CD8-positive, alpha-beta memory T cell (primary cell): Measurements from ENCODE around the gene MSH2. TPM values are rescaled to one million over a fixed set of nuclear protein-coding genes. Genes with fewer than 3 reads are reported as not detected.

ENCODE experiments used
- CTCF ChIA-PET: fragments of 350-600 bp; sonication (Branson Sonifier 250); formaldehyde crosslinking; loops from one replicate; lab custom pipeline; 2021; ENCODE audit warnings: antibody characterized with exemption; lab: Charles Lee
- POLR2A ChIA-PET: fragments of 350-600 bp; sonication (Branson Sonifier 250); formaldehyde crosslinking; loops from one replicate; lab custom pipeline; 2021; ENCODE audit warnings: antibody characterized with exemption; lab: Charles Lee
- DNase-seq, 5 donors: peaks; one replicate each; pipeline versions ENCODE4 v3.0.0 to v3.0.0-alpha.2; 2020 to 2022; ENCODE audit warnings: mixed read lengths in 1 of 5
- H3K27ac ChIP-seq: one replicate; pipeline ENCODE4 v1.7.0; 2013; ENCODE audit warnings: low read depth, mild to moderate bottlenecking, low read length, moderate library complexity
- H3K27me3 ChIP-seq: 2 replicates; pipeline ENCODE4 v1.7.0; 2013; ENCODE audit warnings: low read length, mild to moderate bottlenecking; ENCODE audit not compliant: insufficient read depth, poor library complexity, severe bottlenecking
- H3K36me3 ChIP-seq: 2 replicates; pipeline ENCODE4 v1.7.0; 2013; ENCODE audit warnings: mild to moderate bottlenecking, low read length, moderate library complexity; ENCODE audit not compliant: insufficient read depth
- H3K4me1 ChIP-seq: 2 replicates; pipeline ENCODE4 v1.7.0; 2013; ENCODE audit warnings: mild to moderate bottlenecking, low read length, moderate library complexity; ENCODE audit not compliant: insufficient read depth
- H3K4me3 ChIP-seq: 2 replicates; pipeline ENCODE4 v1.7.0; 2013; ENCODE audit warnings: mild to moderate bottlenecking, low read length
- H3K9me3 ChIP-seq: 2 replicates; pipeline ENCODE4 v1.7.0; 2013; ENCODE audit warnings: mild to moderate bottlenecking, low read length
- H3K27ac Mint-ChIP-seq, 8 donors: one replicate each; pipeline ENCODE4 v1.8.0; 2020 to 2021; ENCODE audit warnings: mixed read lengths in 8 of 8, mild to moderate bottlenecking in 6 of 8, inconsistent platforms in 3 of 8, moderate library complexity in 3 of 8
- H3K27me3 Mint-ChIP-seq, 2 donors: one replicate each; pipeline ENCODE4 v1.8.0; 2020 to 2021; ENCODE audit warnings: mixed read lengths in 2 of 2, mild to moderate bottlenecking in 1 of 2, moderate library complexity in 1 of 2
- H3K36me3 Mint-ChIP-seq, 3 donors: one replicate each; pipeline ENCODE4 v1.8.0; 2020 to 2021; ENCODE audit warnings: mixed read lengths in 3 of 3, inconsistent platforms in 1 of 3, mild to moderate bottlenecking in 1 of 3
- H3K4me1 Mint-ChIP-seq, 3 donors: one replicate each; pipeline ENCODE4 v1.8.0; 2020 to 2021; ENCODE audit warnings: mixed read lengths in 3 of 3, inconsistent platforms in 1 of 3, mild to moderate bottlenecking in 1 of 3
- H3K4me3 Mint-ChIP-seq, 7 donors: one replicate each; pipeline ENCODE4 v1.8.0; 2020 to 2021; ENCODE audit warnings: mixed read lengths in 7 of 7, mild to moderate bottlenecking in 6 of 7, moderate library complexity in 4 of 7, inconsistent platforms in 2 of 7
- H3K9me3 Mint-ChIP-seq, 5 donors: one replicate each; pipeline ENCODE4 v1.8.0; 2020 to 2022; ENCODE audit warnings: mixed read lengths in 5 of 5, mild to moderate bottlenecking in 3 of 5, moderate library complexity in 2 of 5, inconsistent platforms in 1 of 5
- polyA plus RNA-seq: library from polyadenylated mRNA; unstranded; fragments of 300-500 nt; fragmentation: Illumina TruSeq; gene quantifications from one replicate; pipeline ENCODE4 v1.2.3, GENCODE V29; 2021
- total RNA-seq, 2 experiments: library from RNA; stranded (reverse); gene quantifications; one replicate each; pipeline ENCODE4 v1.2.3, GENCODE V29; 2021

MSH2 gene
- total RNA-seq = 10 to 100 TPM; 58.5 to 60.6 TPM
- 25.4 TPM for polyA plus RNA-seq

DNA sequence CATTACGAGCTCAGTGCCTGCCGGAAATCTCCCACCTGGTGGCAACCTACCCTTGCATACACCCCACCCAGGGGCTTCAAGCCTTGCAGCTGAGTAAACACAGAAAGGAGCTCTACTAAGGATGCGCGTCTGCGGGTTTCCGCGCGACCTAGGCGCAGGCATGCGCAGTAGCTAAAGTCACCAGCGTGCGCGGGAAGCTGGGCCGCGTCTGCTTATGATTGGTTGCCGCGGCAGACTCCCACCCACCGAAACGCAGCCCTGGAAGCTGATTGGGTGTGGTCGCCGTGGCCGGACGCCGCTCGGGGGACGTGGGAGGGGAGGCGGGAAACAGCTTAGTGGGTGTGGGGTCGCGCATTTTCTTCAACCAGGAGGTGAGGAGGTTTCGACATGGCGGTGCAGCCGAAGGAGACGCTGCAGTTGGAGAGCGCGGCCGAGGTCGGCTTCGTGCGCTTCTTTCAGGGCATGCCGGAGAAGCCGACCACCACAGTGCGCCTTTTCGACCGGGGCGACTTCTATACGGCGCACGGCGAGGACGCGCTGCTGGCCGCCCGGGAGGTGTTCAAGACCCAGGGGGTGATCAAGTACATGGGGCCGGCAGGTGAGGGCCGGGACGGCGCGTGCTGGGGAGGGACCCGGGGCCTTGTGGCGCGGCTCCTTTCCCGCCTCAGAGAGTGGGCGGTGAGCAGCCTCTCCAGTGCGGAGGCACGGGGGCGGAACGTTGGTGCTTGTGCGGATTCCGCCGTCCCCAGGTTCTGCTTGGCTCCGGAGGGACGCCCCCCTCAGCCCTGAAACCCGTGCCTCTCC lies at the start of gene MSH2:
MSH2 (plus strand) TSS at position 352 of the 804 bp plus-strand sequence; CDS start at position 388, 36 bp downstream.
- peak within 1 kb of the TSS; percentile 80 for H3K27ac ChIP-seq
- no peaks in the 10 kb centered on the region for H3K36me3 ChIP-seq
- CTCF ChIA-PET = interaction anchor here (1.2 to 1.9 kb wide), 2 partner anchors 15 to 364 kb away, joined by 3 to 8 read pairs; no protein-coding TSS in a partner anchor
- peaks cover 1 to 24% (median 8%) of the 10 kb centered on the region in 3 donors for H3K36me3 Mint-ChIP-seq
- H3K4me3 Mint-ChIP-seq = peak within 1 kb of the TSS; percentile 93 to 99 (median 97)
- peak within 1 kb of the TSS; percentile 73 to 97 (median 91) for H3K27ac Mint-ChIP-seq
- peak within 1 kb of the TSS; percentile 72 for H3K4me3 ChIP-seq
- no peaks in the 10 kb centered on the region for H3K9me3 ChIP-seq
- peak; percentile 84 to 93 (median 89) for DNase-seq
- peaks cover 20% of the 10 kb centered on the region for H3K4me1 ChIP-seq
- no peaks in the 10 kb centered on the region for H3K9me3 Mint-ChIP-seq
- POLR2A ChIA-PET = interaction anchor here (1.1 kb wide), 1 partner anchor 9 kb away, joined by 4 read pairs; no protein-coding TSS in a partner anchor
- peaks cover 0 to 4% of the 10 kb centered on the region in 2 donors for H3K27me3 Mint-ChIP-seq
- H3K4me1 Mint-ChIP-seq = peaks cover 35 to 45% (median 44%) of the 10 kb centered on the region in 3 donors
- no peaks in the 10 kb centered on the region for H3K27me3 ChIP-seq

DNA sequence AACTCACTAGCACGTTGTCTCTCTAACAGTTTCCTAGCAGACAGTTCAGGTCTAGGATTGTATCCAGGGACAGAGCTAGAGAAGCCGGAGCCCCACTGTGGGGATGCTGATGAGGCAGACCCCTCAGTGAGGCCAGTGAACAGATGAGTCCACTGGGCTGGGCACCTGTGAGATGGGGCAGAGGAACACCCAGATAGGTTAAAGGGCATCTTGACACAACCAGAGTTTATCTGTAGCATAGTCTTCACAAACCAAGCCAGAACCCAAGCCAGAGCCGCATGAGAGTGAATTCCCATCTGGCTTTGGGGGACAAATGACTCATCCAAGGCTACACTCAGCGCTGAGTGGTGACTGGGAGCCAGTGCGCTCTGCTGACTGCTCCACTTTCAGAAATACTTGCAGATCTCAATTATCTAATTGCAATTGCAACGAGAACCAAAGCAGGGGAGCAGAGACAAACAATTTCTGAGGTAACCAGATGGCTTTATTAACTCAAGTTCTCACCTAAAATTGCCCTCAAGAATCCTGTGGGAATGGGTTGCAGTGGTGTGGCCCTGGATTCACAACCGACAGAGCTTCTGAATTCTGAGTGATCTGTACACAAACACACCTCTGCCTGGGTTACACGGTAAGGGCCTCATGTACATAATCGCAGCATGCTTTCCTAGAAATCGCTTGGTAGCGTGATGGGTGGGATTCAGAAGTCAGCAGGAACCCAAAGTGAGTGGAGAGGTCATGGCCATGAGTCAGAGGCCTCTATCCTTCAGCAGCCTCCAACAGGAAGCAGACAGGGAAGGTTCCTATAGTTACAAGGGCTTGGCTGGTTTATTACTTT lies 48.7 kb upstream of the MSH2 start:
- DNase-seq = no peak
- H3K9me3 ChIP-seq = no peaks in the 10 kb centered on the region
- H3K27ac ChIP-seq = peak overlapping the region; percentile 25
- H3K4me3 ChIP-seq = no peak overlapping the region
- H3K9me3 Mint-ChIP-seq = no peaks in the 10 kb centered on the region
- ChIA-PET POLR2A (no interaction called here), CTCF (no interaction called here)
- H3K4me1 ChIP-seq = no peaks in the 10 kb centered on the region
- H3K27ac Mint-ChIP-seq = no peak overlapping the region
- H3K27me3 ChIP-seq = no peaks in the 10 kb centered on the region
- peaks cover 1 to 4% of the 10 kb centered on the region in 2 donors for H3K27me3 Mint-ChIP-seq
- H3K4me1 Mint-ChIP-seq = no peaks in the 10 kb centered on the region
- H3K4me3 Mint-ChIP-seq = no peak overlapping the region
- H3K36me3 Mint-ChIP-seq = no peaks in the 10 kb centered on the region
- no peaks in the 10 kb centered on the region for H3K36me3 ChIP-seq

DNA sequence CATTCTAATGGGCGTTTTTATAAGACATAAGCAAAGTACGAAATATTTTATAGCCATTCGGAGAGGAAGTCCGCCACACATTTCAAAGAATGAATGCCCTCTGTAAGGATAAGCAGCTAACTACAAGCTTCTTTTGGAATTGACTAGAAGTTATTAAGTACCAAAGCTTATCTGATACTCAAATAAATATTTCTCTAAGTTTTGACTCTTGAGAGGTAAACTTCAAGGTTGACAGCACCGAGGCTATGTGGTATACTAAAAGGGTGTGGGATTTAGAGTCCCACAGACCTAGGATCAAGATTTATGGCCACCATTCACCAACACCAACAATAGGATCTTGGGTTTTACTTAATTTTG lies 48.1 kb upstream of the MSH2 start:
- POLR2A ChIA-PET = no interaction called here
- no peaks in the 10 kb centered on the region for H3K4me1 ChIP-seq
- H3K4me3 ChIP-seq = no peak overlapping the region
- Mint-ChIP-seq H3K4me1 (no peaks in the 10 kb centered on the region), H3K36me3 (no peaks in the 10 kb centered on the region), H3K4me3 (no peak overlapping the region), H3K27ac (no peak overlapping the region), H3K9me3 (no peaks in the 10 kb centered on the region), H3K27me3 (peaks cover 1 to 4% of the 10 kb centered on the region in 2 donors)
- CTCF ChIA-PET = interaction anchor here (0.7 kb wide), 1 partner anchor 8 kb away, joined by 3 read pairs; no protein-coding TSS in a partner anchor
- H3K27me3 ChIP-seq = no peaks in the 10 kb centered on the region
- H3K36me3 ChIP-seq = no peaks in the 10 kb centered on the region
- DNase-seq = no peak
- peak overlapping the region; percentile 25 for H3K27ac ChIP-seq
- no peaks in the 10 kb centered on the region for H3K9me3 ChIP-seq

DNA sequence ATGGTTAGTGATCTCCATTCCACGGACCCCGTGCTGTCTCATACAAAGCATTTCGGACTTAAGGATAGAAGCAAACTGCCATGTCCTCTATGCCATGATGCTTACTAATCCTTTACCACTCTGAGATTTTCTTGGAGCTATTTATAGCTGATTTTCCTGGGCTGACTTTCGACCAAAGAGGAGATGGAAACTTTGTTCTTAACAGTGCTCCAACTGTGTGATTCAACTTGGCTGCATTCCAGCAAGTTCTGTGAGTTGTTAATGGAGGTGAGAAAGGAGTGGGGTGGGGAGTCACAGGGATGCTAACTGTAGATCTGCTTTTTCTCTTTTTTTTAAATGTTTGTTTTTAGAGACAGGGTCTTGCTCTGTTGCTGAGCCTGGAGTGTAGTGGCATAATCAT lies 45.5 kb upstream of the MSH2 start:
- peaks cover 1 to 4% of the 10 kb centered on the region in 2 donors for H3K27me3 Mint-ChIP-seq
- CTCF ChIA-PET = no interaction called here

GRCh38 chr2:47359375-47359868 lies 43.5 kb upstream of the MSH2 start:
- Mint-ChIP-seq H3K27me3 (peaks cover 0 to 4% of the 10 kb centered on the region in 2 donors), H3K9me3 (no peaks in the 10 kb centered on the region), H3K27ac (no peak overlapping the region), H3K4me3 (no peak overlapping the region), H3K36me3 (no peaks in the 10 kb centered on the region), H3K4me1 (no peaks in the 10 kb centered on the region)
- ChIA-PET POLR2A (no interaction called here), CTCF (no interaction called here)
- Histone ChIP-seq H3K4me1 (no peaks in the 10 kb centered on the region), H3K27ac (peak overlapping the region; percentile 47), H3K36me3 (no peaks in the 10 kb centered on the region), H3K4me3 (no peak overlapping the region), H3K27me3 (no peaks in the 10 kb centered on the region), H3K9me3 (no peaks in the 10 kb centered on the region)
- no peak for DNase-seq

More for the DNA sequence above, 45.5 kb upstream of the MSH2 start:
- no peak overlapping the region for H3K4me3 Mint-ChIP-seq
- H3K9me3 Mint-ChIP-seq = no peaks in the 10 kb centered on the region
- no peak for DNase-seq
- H3K36me3 Mint-ChIP-seq = no peaks in the 10 kb centered on the region
- H3K27ac Mint-ChIP-seq = no peak overlapping the region
- H3K4me1 ChIP-seq = no peaks in the 10 kb centered on the region
- H3K27me3 ChIP-seq = no peaks in the 10 kb centered on the region
- H3K36me3 ChIP-seq = no peaks in the 10 kb centered on the region
- no peaks in the 10 kb centered on the region for H3K4me1 Mint-ChIP-seq
- H3K4me3 ChIP-seq = no peak overlapping the region
- no peaks in the 10 kb centered on the region for H3K9me3 ChIP-seq
- H3K27ac ChIP-seq = no peak overlapping the region
- POLR2A ChIA-PET = no interaction called here

- Mint-ChIP-seq H3K27me3 (peaks cover 0 to 4% of the 10 kb centered on the region in 2 donors), H3K4me3 (no peak overlapping the region), H3K4me1 (no peaks in the 10 kb centered on the region), H3K9me3 (no peaks in the 10 kb centered on the region), H3K27ac (no peak overlapping the region), H3K36me3 (no peaks in the 10 kb centered on the region)
- DNase-seq = no peak
- no peak overlapping the region for H3K4me3 ChIP-seq
- H3K4me1 ChIP-seq = no peaks in the 10 kb centered on the region
- ChIA-PET POLR2A (no interaction called here), CTCF (no interaction called here)
- no peaks in the 10 kb centered on the region for H3K9me3 ChIP-seq
- no peaks in the 10 kb centered on the region for H3K36me3 ChIP-seq
- H3K27ac ChIP-seq = no peak overlapping the region
- H3K27me3 ChIP-seq = no peaks in the 10 kb centered on the region
These were observed 42.7 kb upstream of the MSH2 start for GRCh38 chr2:47360283-47360682.

DNA sequence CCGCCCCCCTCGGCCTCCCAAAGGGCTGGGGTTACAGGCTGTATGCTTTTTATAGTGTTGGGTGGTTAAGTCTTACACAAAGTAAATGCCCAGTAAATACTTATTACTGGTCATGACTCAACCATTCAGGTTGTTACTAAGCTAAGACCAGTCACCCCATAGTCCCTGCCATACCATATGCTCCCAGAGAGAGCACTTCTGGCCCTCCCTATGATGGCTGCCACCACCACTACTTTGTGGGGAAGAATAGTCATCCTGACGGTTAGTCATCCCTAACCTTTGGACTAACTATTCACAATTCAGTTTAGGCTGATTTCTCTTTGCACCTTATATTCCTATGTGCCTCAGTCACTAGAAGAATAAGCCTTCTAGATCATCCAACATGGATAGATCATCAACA lies 42.0 kb upstream of the MSH2 start:
- H3K4me3 Mint-ChIP-seq = no peak overlapping the region
- no peak overlapping the region for H3K27ac Mint-ChIP-seq
- H3K27me3 ChIP-seq = no peaks in the 10 kb centered on the region
- ChIA-PET POLR2A (no interaction called here), CTCF (no interaction called here)
- H3K9me3 Mint-ChIP-seq = no peaks in the 10 kb centered on the region
- H3K4me1 Mint-ChIP-seq = no peaks in the 10 kb centered on the region
- DNase-seq = no peak
- H3K27me3 Mint-ChIP-seq = peaks cover 0 to 4% of the 10 kb centered on the region in 2 donors
- H3K4me3 ChIP-seq = no peak overlapping the region
- H3K4me1 ChIP-seq = no peaks in the 10 kb centered on the region
- H3K27ac ChIP-seq = no peak overlapping the region
- no peaks in the 10 kb centered on the region for H3K36me3 Mint-ChIP-seq
- no peaks in the 10 kb centered on the region for H3K9me3 ChIP-seq
- no peaks in the 10 kb centered on the region for H3K36me3 ChIP-seq
